Stimulated activated CD4-positive, alpha-beta T cell treated with anti-CD3 and anti-CD28 coated beads, Interleukin-4, amount 100 ng/mL, for 48 hours (primary cell): ENCODE results near the gene DCP1B.

Experiments used
- DNase-seq, 2 donors: peaks; one replicate each; pipeline ENCODE4 v3.0.0-alpha.2; 2020; ENCODE audit warnings: low read depth in 2 of 2

DCP1B gene

DNA sequence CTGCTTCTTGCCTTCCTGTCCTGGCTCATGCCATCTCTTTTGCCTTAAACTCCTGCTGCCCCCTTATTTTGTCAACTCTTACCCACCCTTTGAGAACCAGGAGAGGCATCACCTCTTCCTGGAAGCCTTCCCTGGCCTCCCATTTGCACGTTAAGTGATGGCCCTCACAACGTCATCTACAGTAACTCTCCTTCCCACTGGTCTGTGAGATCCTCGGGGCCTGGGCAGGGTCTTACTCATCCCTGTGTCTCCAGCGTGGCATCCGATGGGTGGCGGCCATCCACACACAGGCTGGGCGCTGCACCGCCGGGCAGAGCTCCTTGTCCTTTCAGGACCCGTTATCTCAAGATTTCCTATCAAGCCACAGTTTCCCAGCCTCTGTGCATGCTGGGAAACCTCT lies 69.0 kb downstream of the DCP1B start:
- DNase-seq, result no peak

GRCh38 chr12:1934831-1935230 lies 69.4 kb downstream of the DCP1B start:
- no peak for DNase-seq

- no peak for DNase-seq
Measured at GRCh38 chr12:1934068-1934467, 70.2 kb downstream of the DCP1B start.

- no peak for DNase-seq
Measured at GRCh38 chr12:1933342-1934051, 70.8 kb downstream of the DCP1B start.

DNA sequence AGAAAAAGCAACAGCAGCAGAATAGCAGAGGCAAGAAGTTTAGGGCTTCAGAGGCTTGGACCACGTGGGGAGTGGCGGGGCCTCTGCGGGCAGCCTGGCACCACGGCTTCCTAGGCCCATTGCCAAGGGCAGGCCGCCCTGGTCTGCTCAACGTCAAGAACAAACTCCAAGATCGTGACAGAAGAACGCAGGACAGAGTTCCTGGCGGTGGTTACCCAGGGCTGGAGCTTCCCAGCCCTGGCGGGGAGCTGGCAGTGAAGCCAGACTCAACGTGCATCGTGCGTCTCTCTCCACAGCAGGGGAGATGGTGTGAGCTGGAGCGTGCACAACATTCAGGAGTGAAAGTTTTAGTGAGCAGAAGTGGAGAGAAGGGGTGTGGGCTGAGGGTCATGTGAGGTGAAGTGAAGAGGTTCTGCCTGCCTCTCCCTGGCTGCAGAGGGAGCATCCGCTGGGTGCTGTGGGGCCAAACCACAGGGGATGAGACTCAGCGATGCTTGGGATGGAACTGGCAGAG lies 71.9 kb downstream of the DCP1B start:
- DNase-seq, result no peak

GRCh38 chr12:1931642-1932041 lies 72.6 kb downstream of the DCP1B start:
- DNase-seq, result no peak

- DNase-seq, result no peak
Measured at GRCh38 chr12:1930803-1931597, 73.3 kb downstream of the DCP1B start.

- no peak for DNase-seq
Measured at GRCh38 chr12:1929985-1930802, 74.1 kb downstream of the DCP1B start.

DNA sequence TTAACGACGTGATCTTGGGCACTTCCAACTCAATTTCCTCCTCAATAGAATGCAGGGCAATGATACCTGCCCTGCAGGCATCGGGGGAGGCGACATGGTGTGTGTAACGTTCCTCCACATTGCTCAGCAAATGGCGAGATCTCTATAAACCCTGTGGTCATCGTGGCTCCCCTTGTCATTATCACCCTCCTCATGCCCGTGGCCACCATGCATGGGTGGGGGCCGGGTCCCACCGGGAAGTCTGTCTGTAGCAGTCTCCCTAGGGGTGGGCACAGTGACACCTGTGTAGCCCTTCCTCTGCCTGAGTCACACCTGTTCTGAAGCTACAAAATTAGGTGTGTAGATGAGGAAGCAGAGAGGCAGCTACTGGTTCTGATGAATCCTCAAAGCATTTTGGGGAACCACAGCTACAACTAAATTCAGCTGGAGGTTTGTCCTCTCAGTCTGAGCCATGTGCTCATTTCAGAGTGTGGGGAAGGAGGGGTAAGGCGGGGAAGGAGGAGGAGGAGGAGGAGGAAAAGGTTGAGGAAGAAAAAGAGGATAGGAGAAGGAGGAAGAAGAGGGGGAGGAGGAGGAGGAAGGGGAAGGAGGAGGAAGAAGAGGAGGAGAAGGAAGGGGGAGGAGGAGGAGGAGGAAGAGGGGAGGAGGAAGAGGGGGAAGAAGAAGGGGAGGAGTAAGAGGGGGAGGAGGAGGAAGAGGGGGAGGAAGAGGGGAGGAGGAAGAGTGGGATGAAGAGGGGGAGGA lies 74.8 kb downstream of the DCP1B start:
- DNase-seq, result no peak

DNA sequence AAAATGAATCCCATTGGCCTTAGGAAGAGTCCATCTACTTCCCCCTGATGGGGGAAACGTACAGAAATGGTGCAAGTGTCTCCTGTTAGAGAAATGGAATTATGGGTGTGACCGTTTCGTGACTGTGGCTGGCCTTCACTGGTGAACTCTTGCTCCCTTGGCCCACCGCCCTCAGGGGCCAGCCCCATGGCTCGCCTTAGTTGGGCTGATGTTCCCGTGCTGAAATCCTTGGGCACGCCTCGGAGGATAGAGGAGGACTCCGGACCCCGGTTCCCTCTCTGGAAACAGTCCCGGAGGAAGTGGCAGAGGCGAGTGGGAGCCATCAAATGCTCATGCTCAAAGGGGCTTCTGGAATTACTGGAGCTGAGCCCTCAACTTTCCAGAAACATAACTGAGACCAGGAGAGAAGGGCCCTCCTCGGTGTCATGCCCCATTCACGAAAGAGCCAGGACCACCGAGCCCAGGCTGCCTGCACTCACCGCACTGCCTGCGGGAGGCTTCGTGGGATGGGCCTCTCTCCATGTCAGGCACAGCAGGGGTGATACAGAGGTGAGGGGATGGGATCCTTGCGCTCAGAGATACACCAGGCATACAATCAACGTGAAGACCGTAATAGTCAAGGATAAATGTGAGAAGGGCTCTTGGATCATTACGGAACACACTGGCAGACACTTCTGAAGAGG lies 75.7 kb downstream of the DCP1B start:
- DNase-seq, result no peak

GRCh38 chr12:1927751-1928351 lies 76.4 kb downstream of the DCP1B start:
- DNase-seq, result no peak

DNA sequence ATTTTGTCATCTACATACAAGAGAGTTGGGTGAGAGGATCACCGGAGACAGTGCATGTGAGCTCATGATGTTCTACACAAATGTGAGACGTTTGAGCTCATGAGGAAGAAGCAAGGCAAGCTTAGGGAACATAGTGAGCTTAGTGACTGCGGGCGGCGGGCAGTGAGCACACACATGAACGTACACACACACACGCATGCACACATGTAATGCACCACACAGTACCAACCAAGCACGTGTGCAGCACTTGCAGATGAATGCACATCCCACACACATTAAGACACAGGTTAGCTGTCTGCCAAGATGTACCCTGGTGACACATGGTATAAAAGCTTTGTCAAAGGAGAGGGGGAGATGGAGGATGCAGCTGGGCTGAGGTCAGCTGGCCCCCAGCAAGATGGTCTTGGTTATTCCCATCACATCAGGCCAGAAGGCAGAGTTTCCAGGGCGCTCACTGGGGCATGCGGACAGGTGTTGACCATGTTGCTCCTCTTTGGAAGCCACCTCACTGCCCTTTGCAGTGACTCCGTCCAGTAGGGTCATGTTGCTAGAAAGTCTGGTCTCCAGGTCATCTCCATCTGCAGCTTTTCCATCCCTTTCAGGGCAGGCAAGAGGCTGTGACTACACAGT lies 77.1 kb downstream of the DCP1B start:
- DNase-seq, result no peak

DNA sequence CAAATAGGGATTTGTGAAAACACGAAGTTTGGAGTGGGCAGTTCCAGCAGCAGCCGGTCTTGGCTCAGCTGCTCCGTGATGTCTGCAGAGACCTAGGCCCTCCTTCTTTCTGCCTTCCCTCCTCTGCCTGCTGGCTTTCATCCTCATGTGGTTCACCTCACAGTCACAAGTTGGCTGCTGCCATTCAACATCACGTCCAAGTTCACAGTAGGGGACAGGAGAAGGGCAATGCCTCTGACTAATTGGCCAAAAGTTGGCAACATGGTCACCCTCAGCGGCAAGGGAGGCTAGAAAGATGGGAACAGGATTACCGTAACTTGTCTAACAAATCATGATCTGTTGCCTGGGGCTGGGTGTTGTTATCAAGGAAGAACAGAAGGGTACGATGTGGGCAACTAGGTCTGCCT lies 78.0 kb downstream of the DCP1B start:
- no peak for DNase-seq

GRCh38 chr12:1925684-1926006 lies 78.6 kb downstream of the DCP1B start:
- no peak for DNase-seq

DNA sequence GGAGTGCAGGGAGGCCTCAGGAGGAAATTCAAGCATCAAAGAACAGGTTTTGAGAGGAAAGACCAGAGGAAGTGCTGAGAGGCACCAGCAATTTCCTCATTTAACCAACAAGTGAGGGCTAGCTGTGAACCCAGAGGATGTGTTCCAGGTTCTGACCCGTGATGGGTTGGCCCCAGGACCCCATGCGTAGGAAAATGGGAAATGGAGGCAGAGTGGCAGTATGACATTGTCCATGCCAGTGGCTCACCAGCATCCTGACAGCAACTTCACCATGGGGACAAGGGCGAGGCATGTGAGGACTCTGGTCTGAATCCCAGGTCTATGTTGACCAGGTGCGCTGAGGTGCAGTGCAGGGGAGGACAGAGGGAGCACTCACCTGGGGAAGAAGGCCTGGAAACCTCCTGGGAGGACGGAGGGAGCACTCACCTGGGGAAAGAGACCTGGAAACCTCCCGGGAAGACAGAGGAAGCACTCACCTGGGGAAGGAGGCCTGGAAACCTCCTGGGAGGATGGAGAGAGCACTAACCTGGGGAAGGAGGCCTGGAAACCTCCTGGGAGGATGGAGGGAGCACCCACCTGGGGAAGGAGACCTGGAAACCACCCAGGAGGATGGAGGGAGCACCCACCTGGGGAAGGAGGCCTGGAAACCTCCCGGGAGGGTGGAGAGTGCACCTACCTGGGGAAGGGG lies 79.1 kb downstream of the DCP1B start:
- no peak for DNase-seq

DNA sequence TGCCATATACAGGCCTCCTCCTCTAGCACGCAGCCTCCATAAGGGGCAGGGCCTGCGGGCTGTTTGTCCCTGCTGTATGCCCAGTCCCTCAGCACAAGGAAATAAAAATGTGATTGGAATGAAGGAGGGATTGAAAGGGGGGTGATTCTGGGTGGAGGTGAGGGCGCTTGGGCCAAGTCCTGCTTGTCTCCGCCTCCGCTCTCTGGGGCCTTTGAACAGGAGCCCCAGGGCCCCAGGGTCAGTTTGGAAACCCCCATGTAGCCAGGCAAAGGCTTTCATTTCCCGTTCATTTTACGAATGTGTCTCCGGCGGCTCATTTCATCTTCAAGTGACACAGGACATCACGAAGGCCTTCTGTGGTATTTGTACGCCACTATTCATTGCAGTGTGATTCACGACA lies 81.3 kb downstream of the DCP1B start:
- no peak for DNase-seq

GRCh38 chr12:1922075-1922709 lies 82.1 kb downstream of the DCP1B start:
- no peak for DNase-seq

DNA sequence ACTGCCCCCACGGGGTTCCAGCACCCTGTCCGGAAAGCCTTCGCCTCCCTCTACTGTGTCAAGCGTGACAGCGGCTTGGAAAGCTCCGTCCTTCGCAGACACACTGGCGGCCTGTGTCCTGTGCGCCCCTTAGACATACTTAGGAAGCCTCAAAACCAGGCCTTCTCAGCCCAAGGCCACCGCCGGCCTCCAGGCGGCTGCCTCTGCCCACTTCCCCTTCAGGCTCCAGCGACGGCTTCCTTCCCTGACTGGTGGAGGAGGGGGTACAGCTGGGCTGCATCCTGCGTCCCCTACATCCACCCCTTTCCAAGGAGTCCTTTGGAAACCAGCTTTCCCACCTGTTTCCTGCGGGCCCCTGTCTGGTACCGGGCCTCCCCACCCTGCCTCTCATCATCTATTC lies 83.3 kb downstream of the DCP1B start:
- no peak for DNase-seq

- no peak for DNase-seq
Measured at GRCh38 chr12:1920436-1920835, 83.8 kb downstream of the DCP1B start.
